WTC11 (cell line): ENCODE measurements around the gene GPC6. TPM values are rescaled to one million over a fixed set of nuclear protein-coding genes. Genes with fewer than 3 reads are reported as not detected.

Experiments
- CBFB ChIP-seq: sonication (generic); formaldehyde crosslinking; IDR thresholded peaks from 2 replicates; pipeline ENCODE4 v1.8.1; 2022; ENCODE audit warnings: mild to moderate bottlenecking, low read depth, missing genetic modification reagents
- EMX1 ChIP-seq: fragments of 250-450 bp; sonication (Bioruptor Pico); IDR thresholded peaks from 2 replicates; pipeline ENCODE4 v1.8.0; 2021; ENCODE audit warnings: mild to moderate bottlenecking
- GABPB1 ChIP-seq: sonication (generic); formaldehyde crosslinking; IDR thresholded peaks from 2 replicates; pipeline ENCODE4 v1.8.1; 2023; ENCODE audit warnings: mild to moderate bottlenecking, missing genetic modification reagents
- HMGA2 ChIP-seq: fragments of 250-450 bp; sonication (Bioruptor Pico); IDR thresholded peaks from 2 replicates; pipeline ENCODE4 v1.4.0; 2021; ENCODE audit warnings: mild to moderate bottlenecking, moderate library complexity
- JUN ChIP-seq: sonication (generic); formaldehyde crosslinking; IDR thresholded peaks from 2 replicates; pipeline ENCODE4 v1.8.0; 2023; ENCODE audit warnings: mild to moderate bottlenecking, missing genetic modification reagents
- TCF7 ChIP-seq: sonication (generic); formaldehyde crosslinking; IDR thresholded peaks from 2 replicates; pipeline ENCODE4 v1.8.0; 2022; ENCODE audit warnings: mild to moderate bottlenecking, low read depth, missing genetic modification reagents, moderate library complexity
- TEAD4 ChIP-seq: sonication (generic); formaldehyde crosslinking; IDR thresholded peaks from 2 replicates; pipeline ENCODE4 v1.8.0; 2022; ENCODE audit warnings: mild to moderate bottlenecking, missing genetic modification reagents
- TP53 ChIP-seq: sonication (generic); formaldehyde crosslinking; IDR thresholded peaks from 2 replicates; pipeline ENCODE4 v1.8.1; 2023; ENCODE audit warnings: mild to moderate bottlenecking, missing genetic modification reagents
- ZNF416 ChIP-seq: fragments of 250-450 bp; sonication (Bioruptor Pico); IDR thresholded peaks from 2 replicates; pipeline ENCODE4 v1.9.0; 2021; ENCODE audit warnings: mild to moderate bottlenecking, inconsistent platforms
- total RNA-seq: library from RNA; stranded (reverse); gene quantifications from 3 replicates; pipeline ENCODE4 v1.2.3, GENCODE V29; 2021
- TF ChIP-seq, protein P1 (sequence below): sonication (generic); formaldehyde crosslinking; IDR thresholded peaks from 2 replicates; pipeline ENCODE4 v1.8.1; 2023; ENCODE audit warnings: mild to moderate bottlenecking, missing genetic modification reagents, moderate library complexity
- TF ChIP-seq, protein P2 (sequence below): fragments of 250-450 bp; sonication (Bioruptor Pico); conservative IDR thresholded peaks from 2 replicates; pipeline ENCODE4 v1.9.0; 2021; ENCODE audit warnings: mild to moderate bottlenecking
- TF ChIP-seq, protein P3 (sequence below): sonication (generic); formaldehyde crosslinking; IDR thresholded peaks from 2 replicates; pipeline ENCODE4 v1.8.0; 2023; ENCODE audit warnings: missing genetic modification reagents, mild to moderate bottlenecking, borderline replicate concordance
- TF ChIP-seq, protein P4 (sequence below): fragments of 250-450 bp; sonication (Bioruptor Pico); IDR thresholded peaks from 2 replicates; pipeline ENCODE4 v1.8.0; 2021; ENCODE audit warnings: mild to moderate bottlenecking
- TF ChIP-seq, protein P5 (sequence below): sonication (generic); formaldehyde crosslinking; IDR thresholded peaks from 2 replicates; pipeline ENCODE4 v1.8.1; 2023; ENCODE audit warnings: mild to moderate bottlenecking, missing genetic modification reagents
- TF ChIP-seq, protein P6 (sequence below): sonication (generic); formaldehyde crosslinking; conservative IDR thresholded peaks from 2 replicates; pipeline ENCODE4 v1.8.1; 2023; ENCODE audit warnings: mild to moderate bottlenecking, low read depth, missing genetic modification reagents, moderate library complexity
- TF ChIP-seq, protein P7 (sequence below): fragments of 250-450 bp; sonication (Bioruptor Pico); IDR thresholded peaks from 2 replicates; pipeline ENCODE4 v1.9.0; 2021; ENCODE audit warnings: mild to moderate bottlenecking, borderline replicate concordance
- TF ChIP-seq, protein P8 (sequence below): fragments of 250-450 bp; sonication (Bioruptor Pico); IDR thresholded peaks from 2 replicates; pipeline ENCODE4 v1.9.0; 2021; ENCODE audit warnings: mild to moderate bottlenecking
- TF ChIP-seq, protein P9 (sequence below): sonication (generic); formaldehyde crosslinking; IDR thresholded peaks from 2 replicates; pipeline ENCODE4 v1.8.1; 2022; ENCODE audit warnings: low read depth, mild to moderate bottlenecking, moderate library complexity, missing genetic modification reagents, borderline replicate concordance

Gene GPC6
- total RNA-seq, 1 experiment from 2014 or later, result 19.5 TPM

DNA sequence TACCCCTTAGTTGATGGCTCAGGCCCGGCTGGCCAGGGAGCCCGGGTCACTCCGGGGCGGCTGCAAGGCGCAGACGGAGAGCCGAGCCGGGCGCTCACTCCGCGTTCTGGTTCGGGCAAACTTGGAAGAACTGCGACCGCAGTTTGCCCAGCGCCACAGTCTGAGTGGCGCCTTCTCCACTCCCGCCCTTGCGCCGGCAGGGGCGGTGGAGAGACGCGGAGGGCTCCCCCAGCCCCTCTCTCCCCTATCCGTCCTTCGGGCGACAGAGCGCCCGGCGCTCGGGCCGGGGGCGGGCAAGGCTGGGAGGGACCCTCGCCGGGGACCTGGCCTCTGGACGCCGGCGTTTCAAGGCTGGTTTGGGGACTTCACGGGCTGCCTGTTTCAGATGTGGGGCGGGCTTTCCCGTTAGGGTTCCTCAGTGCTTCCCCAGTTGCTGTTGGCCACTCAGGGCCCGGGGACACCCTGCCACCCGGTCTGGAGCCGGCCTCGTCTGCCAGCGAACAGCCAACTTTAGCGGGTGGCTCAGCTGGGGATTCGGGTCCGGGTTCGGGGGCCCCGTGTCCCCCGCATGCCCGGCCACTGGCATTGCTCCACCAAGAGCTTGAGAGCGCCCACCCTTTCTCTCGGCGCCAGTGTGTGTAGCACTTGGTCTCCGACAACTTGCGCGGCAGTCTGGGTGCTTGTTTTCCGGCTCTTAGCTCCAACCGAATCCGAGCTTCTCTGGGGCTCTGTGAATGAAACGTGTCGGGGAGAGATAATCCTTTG, 1.5 kb downstream of the GPC6 start (continued):
- TF ChIP-seq, protein P1, sequence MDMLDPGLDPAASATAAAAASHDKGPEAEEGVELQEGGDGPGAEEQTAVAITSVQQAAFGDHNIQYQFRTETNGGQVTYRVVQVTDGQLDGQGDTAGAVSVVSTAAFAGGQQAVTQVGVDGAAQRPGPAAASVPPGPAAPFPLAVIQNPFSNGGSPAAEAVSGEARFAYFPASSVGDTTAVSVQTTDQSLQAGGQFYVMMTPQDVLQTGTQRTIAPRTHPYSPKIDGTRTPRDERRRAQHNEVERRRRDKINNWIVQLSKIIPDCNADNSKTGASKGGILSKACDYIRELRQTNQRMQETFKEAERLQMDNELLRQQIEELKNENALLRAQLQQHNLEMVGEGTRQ (CRISPR knock-in tag), result no peak
- TF ChIP-seq, protein P2, sequence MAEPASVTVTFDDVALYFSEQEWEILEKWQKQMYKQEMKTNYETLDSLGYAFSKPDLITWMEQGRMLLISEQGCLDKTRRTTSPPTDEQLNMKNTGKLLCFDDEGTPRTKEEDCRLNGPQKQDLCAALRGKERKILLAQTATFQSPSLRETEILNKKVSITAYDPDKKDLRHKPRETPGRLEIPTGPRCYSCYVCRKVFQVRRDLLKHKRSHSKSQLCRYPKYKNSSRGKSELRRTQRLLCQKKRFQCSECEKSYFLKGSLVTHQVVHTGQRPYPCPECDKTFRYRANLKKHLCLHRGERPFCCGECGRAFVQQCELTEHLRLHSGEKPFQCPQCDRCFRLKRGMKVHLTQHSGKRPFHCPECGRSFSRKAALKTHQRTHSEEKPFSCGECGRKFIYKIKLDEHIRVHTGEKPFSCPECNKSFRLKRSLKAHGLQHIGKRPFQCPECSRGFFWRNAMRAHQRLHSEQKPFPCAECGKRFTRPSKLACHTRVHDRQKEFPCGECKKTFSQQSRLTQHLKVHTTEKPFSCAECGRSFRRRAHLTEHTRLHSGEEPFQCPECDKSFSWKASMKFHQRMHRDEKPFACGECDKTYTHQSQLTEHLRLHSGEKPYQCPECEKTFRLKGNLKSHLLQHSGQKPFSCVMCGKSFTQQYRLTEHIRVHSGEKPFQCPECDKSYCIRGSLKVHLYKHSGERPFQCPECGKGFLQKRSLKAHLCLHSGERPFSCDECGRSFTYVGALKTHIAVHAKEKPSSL (CRISPR knock-in tag), result no peak
- TF ChIP-seq, protein P3, sequence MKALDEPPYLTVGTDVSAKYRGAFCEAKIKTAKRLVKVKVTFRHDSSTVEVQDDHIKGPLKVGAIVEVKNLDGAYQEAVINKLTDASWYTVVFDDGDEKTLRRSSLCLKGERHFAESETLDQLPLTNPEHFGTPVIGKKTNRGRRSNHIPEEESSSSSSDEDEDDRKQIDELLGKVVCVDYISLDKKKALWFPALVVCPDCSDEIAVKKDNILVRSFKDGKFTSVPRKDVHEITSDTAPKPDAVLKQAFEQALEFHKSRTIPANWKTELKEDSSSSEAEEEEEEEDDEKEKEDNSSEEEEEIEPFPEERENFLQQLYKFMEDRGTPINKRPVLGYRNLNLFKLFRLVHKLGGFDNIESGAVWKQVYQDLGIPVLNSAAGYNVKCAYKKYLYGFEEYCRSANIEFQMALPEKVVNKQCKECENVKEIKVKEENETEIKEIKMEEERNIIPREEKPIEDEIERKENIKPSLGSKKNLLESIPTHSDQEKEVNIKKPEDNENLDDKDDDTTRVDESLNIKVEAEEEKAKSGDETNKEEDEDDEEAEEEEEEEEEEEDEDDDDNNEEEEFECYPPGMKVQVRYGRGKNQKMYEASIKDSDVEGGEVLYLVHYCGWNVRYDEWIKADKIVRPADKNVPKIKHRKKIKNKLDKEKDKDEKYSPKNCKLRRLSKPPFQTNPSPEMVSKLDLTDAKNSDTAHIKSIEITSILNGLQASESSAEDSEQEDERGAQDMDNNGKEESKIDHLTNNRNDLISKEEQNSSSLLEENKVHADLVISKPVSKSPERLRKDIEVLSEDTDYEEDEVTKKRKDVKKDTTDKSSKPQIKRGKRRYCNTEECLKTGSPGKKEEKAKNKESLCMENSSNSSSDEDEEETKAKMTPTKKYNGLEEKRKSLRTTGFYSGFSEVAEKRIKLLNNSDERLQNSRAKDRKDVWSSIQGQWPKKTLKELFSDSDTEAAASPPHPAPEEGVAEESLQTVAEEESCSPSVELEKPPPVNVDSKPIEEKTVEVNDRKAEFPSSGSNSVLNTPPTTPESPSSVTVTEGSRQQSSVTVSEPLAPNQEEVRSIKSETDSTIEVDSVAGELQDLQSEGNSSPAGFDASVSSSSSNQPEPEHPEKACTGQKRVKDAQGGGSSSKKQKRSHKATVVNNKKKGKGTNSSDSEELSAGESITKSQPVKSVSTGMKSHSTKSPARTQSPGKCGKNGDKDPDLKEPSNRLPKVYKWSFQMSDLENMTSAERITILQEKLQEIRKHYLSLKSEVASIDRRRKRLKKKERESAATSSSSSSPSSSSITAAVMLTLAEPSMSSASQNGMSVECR (CRISPR knock-in tag), result 0 out of 2 replicates have a peak, but pooled peaks have one; percentile 53
- TF ChIP-seq TP53 (CRISPR knock-in tag) (no peak), EMX1 (CRISPR knock-in tag) (no peak), JUN (no peak), ZNF416 (CRISPR knock-in tag) (no peak), GABPB1 (CRISPR knock-in tag) (peak; percentile 19; the same call in 1 of the 2 replicates), CBFB (CRISPR knock-in tag) (no peak), HMGA2 (CRISPR knock-in tag) (no peak), TCF7 (CRISPR knock-in tag) (no peak), TEAD4 (no peak)
- TF ChIP-seq, protein P4, sequence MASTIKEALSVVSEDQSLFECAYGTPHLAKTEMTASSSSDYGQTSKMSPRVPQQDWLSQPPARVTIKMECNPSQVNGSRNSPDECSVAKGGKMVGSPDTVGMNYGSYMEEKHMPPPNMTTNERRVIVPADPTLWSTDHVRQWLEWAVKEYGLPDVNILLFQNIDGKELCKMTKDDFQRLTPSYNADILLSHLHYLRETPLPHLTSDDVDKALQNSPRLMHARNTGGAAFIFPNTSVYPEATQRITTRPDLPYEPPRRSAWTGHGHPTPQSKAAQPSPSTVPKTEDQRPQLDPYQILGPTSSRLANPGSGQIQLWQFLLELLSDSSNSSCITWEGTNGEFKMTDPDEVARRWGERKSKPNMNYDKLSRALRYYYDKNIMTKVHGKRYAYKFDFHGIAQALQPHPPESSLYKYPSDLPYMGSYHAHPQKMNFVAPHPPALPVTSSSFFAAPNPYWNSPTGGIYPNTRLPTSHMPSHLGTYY (CRISPR knock-in tag), result no peak
- TF ChIP-seq, protein P5, sequence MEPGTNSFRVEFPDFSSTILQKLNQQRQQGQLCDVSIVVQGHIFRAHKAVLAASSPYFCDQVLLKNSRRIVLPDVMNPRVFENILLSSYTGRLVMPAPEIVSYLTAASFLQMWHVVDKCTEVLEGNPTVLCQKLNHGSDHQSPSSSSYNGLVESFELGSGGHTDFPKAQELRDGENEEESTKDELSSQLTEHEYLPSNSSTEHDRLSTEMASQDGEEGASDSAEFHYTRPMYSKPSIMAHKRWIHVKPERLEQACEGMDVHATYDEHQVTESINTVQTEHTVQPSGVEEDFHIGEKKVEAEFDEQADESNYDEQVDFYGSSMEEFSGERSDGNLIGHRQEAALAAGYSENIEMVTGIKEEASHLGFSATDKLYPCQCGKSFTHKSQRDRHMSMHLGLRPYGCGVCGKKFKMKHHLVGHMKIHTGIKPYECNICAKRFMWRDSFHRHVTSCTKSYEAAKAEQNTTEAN (CRISPR knock-in tag), result peak; percentile 84
- TF ChIP-seq, protein P6, sequence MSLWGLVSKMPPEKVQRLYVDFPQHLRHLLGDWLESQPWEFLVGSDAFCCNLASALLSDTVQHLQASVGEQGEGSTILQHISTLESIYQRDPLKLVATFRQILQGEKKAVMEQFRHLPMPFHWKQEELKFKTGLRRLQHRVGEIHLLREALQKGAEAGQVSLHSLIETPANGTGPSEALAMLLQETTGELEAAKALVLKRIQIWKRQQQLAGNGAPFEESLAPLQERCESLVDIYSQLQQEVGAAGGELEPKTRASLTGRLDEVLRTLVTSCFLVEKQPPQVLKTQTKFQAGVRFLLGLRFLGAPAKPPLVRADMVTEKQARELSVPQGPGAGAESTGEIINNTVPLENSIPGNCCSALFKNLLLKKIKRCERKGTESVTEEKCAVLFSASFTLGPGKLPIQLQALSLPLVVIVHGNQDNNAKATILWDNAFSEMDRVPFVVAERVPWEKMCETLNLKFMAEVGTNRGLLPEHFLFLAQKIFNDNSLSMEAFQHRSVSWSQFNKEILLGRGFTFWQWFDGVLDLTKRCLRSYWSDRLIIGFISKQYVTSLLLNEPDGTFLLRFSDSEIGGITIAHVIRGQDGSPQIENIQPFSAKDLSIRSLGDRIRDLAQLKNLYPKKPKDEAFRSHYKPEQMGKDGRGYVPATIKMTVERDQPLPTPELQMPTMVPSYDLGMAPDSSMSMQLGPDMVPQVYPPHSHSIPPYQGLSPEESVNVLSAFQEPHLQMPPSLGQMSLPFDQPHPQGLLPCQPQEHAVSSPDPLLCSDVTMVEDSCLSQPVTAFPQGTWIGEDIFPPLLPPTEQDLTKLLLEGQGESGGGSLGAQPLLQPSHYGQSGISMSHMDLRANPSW (CRISPR knock-in tag), result no peak
- TF ChIP-seq, protein P7, sequence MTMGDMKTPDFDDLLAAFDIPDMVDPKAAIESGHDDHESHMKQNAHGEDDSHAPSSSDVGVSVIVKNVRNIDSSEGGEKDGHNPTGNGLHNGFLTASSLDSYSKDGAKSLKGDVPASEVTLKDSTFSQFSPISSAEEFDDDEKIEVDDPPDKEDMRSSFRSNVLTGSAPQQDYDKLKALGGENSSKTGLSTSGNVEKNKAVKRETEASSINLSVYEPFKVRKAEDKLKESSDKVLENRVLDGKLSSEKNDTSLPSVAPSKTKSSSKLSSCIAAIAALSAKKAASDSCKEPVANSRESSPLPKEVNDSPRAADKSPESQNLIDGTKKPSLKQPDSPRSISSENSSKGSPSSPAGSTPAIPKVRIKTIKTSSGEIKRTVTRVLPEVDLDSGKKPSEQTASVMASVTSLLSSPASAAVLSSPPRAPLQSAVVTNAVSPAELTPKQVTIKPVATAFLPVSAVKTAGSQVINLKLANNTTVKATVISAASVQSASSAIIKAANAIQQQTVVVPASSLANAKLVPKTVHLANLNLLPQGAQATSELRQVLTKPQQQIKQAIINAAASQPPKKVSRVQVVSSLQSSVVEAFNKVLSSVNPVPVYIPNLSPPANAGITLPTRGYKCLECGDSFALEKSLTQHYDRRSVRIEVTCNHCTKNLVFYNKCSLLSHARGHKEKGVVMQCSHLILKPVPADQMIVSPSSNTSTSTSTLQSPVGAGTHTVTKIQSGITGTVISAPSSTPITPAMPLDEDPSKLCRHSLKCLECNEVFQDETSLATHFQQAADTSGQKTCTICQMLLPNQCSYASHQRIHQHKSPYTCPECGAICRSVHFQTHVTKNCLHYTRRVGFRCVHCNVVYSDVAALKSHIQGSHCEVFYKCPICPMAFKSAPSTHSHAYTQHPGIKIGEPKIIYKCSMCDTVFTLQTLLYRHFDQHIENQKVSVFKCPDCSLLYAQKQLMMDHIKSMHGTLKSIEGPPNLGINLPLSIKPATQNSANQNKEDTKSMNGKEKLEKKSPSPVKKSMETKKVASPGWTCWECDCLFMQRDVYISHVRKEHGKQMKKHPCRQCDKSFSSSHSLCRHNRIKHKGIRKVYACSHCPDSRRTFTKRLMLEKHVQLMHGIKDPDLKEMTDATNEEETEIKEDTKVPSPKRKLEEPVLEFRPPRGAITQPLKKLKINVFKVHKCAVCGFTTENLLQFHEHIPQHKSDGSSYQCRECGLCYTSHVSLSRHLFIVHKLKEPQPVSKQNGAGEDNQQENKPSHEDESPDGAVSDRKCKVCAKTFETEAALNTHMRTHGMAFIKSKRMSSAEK (CRISPR knock-in tag), result no peak
- TF ChIP-seq, protein P8, sequence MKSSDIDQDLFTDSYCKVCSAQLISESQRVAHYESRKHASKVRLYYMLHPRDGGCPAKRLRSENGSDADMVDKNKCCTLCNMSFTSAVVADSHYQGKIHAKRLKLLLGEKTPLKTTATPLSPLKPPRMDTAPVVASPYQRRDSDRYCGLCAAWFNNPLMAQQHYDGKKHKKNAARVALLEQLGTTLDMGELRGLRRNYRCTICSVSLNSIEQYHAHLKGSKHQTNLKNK (CRISPR knock-in tag), result no peak
- TF ChIP-seq, protein P9, sequence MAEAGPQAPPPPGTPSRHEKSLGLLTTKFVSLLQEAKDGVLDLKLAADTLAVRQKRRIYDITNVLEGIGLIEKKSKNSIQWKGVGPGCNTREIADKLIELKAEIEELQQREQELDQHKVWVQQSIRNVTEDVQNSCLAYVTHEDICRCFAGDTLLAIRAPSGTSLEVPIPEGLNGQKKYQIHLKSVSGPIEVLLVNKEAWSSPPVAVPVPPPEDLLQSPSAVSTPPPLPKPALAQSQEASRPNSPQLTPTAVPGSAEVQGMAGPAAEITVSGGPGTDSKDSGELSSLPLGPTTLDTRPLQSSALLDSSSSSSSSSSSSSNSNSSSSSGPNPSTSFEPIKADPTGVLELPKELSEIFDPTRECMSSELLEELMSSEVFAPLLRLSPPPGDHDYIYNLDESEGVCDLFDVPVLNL (CRISPR knock-in tag), result no peak
